Caco-2 (cell line): ENCODE results near the gene GTF3C2. TPM values are rescaled to one million over a fixed set of nuclear protein-coding genes. Genes with fewer than 3 reads are reported as not detected.

ENCODE experiments used
- BruUV-seq: library from RNA; stranded (reverse); fragments of 400-500 nt; replicated peaks from 2 replicates; lab custom pipeline; 2021; lab: Mats Ljungman, UMichigan
- CTCF ChIA-PET: fragments of 300-600 bp; sonication (Branson Sonifier 250); formaldehyde crosslinking; loops from one replicate; lab custom pipeline; 2022; ENCODE audit warnings: antibody characterized with exemption; lab: Charles Lee
- POLR2A ChIA-PET: fragments of 300-600 bp; sonication (Branson Sonifier 250); formaldehyde crosslinking; loops from one replicate; lab custom pipeline; 2022; ENCODE audit warnings: antibody characterized with exemption; lab: Charles Lee
- DNase-seq, 2 experiments: peaks; one replicate each; pipeline versions ENCODE4 v3.0.0 to v3.0.0-alpha.2; 2020 to 2022
- H3K27me3 ChIP-seq: replicated peaks from 2 replicates; pipeline ENCODE4 v1.6.0; 2011; ENCODE audit warnings: low read length; ENCODE audit not compliant: control insufficient read depth, insufficient read depth
- H3K36me3 ChIP-seq: 2 replicates; pipeline ENCODE4 v1.5.1; 2011; ENCODE audit warnings: low read length; ENCODE audit not compliant: control insufficient read depth, insufficient read depth
- H3K4me1 ChIP-seq: fragments of 250-450 bp; sonication (Bioruptor Pico); 2 replicates; pipeline ENCODE4 v1.5.1; 2020; ENCODE audit warnings: mild to moderate bottlenecking
- H3K4me3 ChIP-seq: 2 replicates; pipeline ENCODE4 v1.5.1; 2011; ENCODE audit warnings: low read depth, mild to moderate bottlenecking, control low read depth, low read length
- H3K9me3 ChIP-seq: fragments of 250-450 bp; sonication (Bioruptor Pico); 2 replicates; pipeline ENCODE4 v1.5.1; 2020; ENCODE audit warnings: mild to moderate bottlenecking, moderate library complexity
- H3K27ac Mint-ChIP-seq: one replicate; pipeline ENCODE4 v1.8.0; 2022; ENCODE audit warnings: mixed read lengths; ENCODE audit not compliant: unreplicated experiment
- H3K27me3 Mint-ChIP-seq: one replicate; pipeline ENCODE4 v1.8.0; 2022; ENCODE audit warnings: mixed read lengths; ENCODE audit not compliant: insufficient read depth, unreplicated experiment
- H3K36me3 Mint-ChIP-seq: one replicate; pipeline ENCODE4 v1.8.0; 2022; ENCODE audit warnings: mild to moderate bottlenecking, mixed read lengths; ENCODE audit not compliant: insufficient read depth, unreplicated experiment
- H3K4me1 Mint-ChIP-seq: one replicate; pipeline ENCODE4 v1.8.0; 2022; ENCODE audit warnings: low read depth, mixed read lengths; ENCODE audit not compliant: unreplicated experiment
- H3K4me3 Mint-ChIP-seq: one replicate; pipeline ENCODE4 v1.8.0; 2022; ENCODE audit warnings: mild to moderate bottlenecking, moderate library complexity, mixed read lengths; ENCODE audit not compliant: unreplicated experiment
- H3K9me3 Mint-ChIP-seq: one replicate; pipeline ENCODE4 v1.8.0; 2022; ENCODE audit warnings: mixed read lengths; ENCODE audit not compliant: unreplicated experiment
- intact Hi-C: fragments of 100-400 bp; cut with micrococcal nuclease; formaldehyde crosslinking; loops from one replicate; pipeline ENCODE4 v1.10.0; 2022; ENCODE audit not compliant: unreplicated experiment
- total RNA-seq: library from RNA; stranded (reverse); gene quantifications from 2 replicates; pipeline ENCODE4 v1.2.3, GENCODE V29; 2022
- TF ChIP-seq, protein P1 (sequence below), 2 experiments: fragments of 200-600 bp in 1 of 2; IDR thresholded peaks; 1 replicate in 1 of 2; 2 replicates in 1 of 2; pipeline versions ENCODE4 v1.5.1 to v1.8.0; 2011 to 2022; ENCODE audit warnings: antibody characterized with exemption in 1 of 2, control low read depth in 1 of 2, inconsistent platforms in 1 of 2, low read depth in 1 of 2, low read length in 1 of 2, mild to moderate bottlenecking in 1 of 2, moderate library complexity in 1 of 2; ENCODE audit not compliant: insufficient read depth in 1 of 2, severe bottlenecking in 1 of 2, unreplicated experiment in 1 of 2

Gene GTF3C2
- total RNA-seq, 1 experiment from 2014 or later, result 91.4 TPM

GRCh38 chr2:27398962-27399361, 42.4 kb upstream of the GTF3C2 start:
- peaks cover 46% of the 10 kb centered on the region for H3K36me3 Mint-ChIP-seq
- no TSS peak for BruUV-seq
- H3K4me3 ChIP-seq, result no peak overlapping the region
- no peaks in the 10 kb centered on the region for H3K27me3 ChIP-seq
- TF ChIP-seq, protein P1, sequence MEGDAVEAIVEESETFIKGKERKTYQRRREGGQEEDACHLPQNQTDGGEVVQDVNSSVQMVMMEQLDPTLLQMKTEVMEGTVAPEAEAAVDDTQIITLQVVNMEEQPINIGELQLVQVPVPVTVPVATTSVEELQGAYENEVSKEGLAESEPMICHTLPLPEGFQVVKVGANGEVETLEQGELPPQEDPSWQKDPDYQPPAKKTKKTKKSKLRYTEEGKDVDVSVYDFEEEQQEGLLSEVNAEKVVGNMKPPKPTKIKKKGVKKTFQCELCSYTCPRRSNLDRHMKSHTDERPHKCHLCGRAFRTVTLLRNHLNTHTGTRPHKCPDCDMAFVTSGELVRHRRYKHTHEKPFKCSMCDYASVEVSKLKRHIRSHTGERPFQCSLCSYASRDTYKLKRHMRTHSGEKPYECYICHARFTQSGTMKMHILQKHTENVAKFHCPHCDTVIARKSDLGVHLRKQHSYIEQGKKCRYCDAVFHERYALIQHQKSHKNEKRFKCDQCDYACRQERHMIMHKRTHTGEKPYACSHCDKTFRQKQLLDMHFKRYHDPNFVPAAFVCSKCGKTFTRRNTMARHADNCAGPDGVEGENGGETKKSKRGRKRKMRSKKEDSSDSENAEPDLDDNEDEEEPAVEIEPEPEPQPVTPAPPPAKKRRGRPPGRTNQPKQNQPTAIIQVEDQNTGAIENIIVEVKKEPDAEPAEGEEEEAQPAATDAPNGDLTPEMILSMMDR (IDR thresholded peaks at IDR 0.05; ENCODE audit: insufficient read depth in 1 of 2, low read depth in 1 of 2, low read length in 1 of 2, severe bottlenecking in 1 of 2, unreplicated experiment in 1 of 2), result no peak
- intact Hi-C loops, result no loop called here
- no peaks in the 10 kb centered on the region; the same call in 1 of the 2 replicates for H3K36me3 ChIP-seq
- H3K4me1 ChIP-seq, result no peaks in the 10 kb centered on the region
- ChIA-PET POLR2A (no interaction called here), CTCF (no interaction called here)
- DNase-seq, result no peak
- no peak overlapping the region for H3K4me3 Mint-ChIP-seq
- no peaks in the 10 kb centered on the region for H3K9me3 ChIP-seq
- H3K27ac Mint-ChIP-seq, result no peak overlapping the region
- no peaks in the 10 kb centered on the region for H3K4me1 Mint-ChIP-seq
- no peaks in the 10 kb centered on the region for H3K27me3 Mint-ChIP-seq
- no peaks in the 10 kb centered on the region for H3K9me3 Mint-ChIP-seq

GRCh38 chr2:27393225-27393624, 36.7 kb upstream of the GTF3C2 start:
- no peak for DNase-seq
- intact Hi-C loops, result no loop called here
- TF ChIP-seq, protein P1 (IDR thresholded peaks at IDR 0.05; ENCODE audit: insufficient read depth in 1 of 2, low read depth in 1 of 2, low read length in 1 of 2, severe bottlenecking in 1 of 2, unreplicated experiment in 1 of 2), result no peak
- Mint-ChIP-seq H3K27me3 (no peaks in the 10 kb centered on the region), H3K36me3 (peaks cover 51% of the 10 kb centered on the region), H3K4me1 (no peaks in the 10 kb centered on the region), H3K9me3 (no peaks in the 10 kb centered on the region), H3K27ac (no peak overlapping the region), H3K4me3 (no peak overlapping the region)
- Histone ChIP-seq H3K4me3 (no peak overlapping the region), H3K4me1 (no peaks in the 10 kb centered on the region), H3K27me3 (no peaks in the 10 kb centered on the region), H3K36me3 (no peaks in the 10 kb centered on the region; the same call in 1 of the 2 replicates), H3K9me3 (no peaks in the 10 kb centered on the region)
- ChIA-PET POLR2A (no interaction called here), CTCF (no interaction called here)
- no TSS peak for BruUV-seq

- no peak overlapping the region for H3K4me3 ChIP-seq
- no peaks in the 10 kb centered on the region for H3K4me1 ChIP-seq
- H3K27ac Mint-ChIP-seq, result no peak overlapping the region
- ChIA-PET CTCF (no interaction called here), POLR2A (no interaction called here)
- no peaks in the 10 kb centered on the region for H3K27me3 ChIP-seq
- no peaks in the 10 kb centered on the region for H3K27me3 Mint-ChIP-seq
- TF ChIP-seq, protein P1 (IDR thresholded peaks at IDR 0.05; ENCODE audit: insufficient read depth in 1 of 2, low read depth in 1 of 2, low read length in 1 of 2, severe bottlenecking in 1 of 2, unreplicated experiment in 1 of 2), result no peak
- no peaks in the 10 kb centered on the region; the same call in 1 of the 2 replicates for H3K36me3 ChIP-seq
- no TSS peak for BruUV-seq
- peaks cover 50% of the 10 kb centered on the region for H3K36me3 Mint-ChIP-seq
- no peaks in the 10 kb centered on the region for H3K9me3 ChIP-seq
- no peaks in the 10 kb centered on the region for H3K9me3 Mint-ChIP-seq
- H3K4me3 Mint-ChIP-seq, result no peak overlapping the region
- H3K4me1 Mint-ChIP-seq, result no peaks in the 10 kb centered on the region
- DNase-seq, result no peak
- intact Hi-C loops, result no loop called here
These were observed 34.5 kb upstream of the GTF3C2 start for GRCh38 chr2:27390822-27391679.
